ENCODE data around the gene ZNF69. TPM values are rescaled to one million over a fixed set of nuclear protein-coding genes. Genes with fewer than 3 reads are reported as not detected.

The ZNF69 gene
- total RNA-seq, 2 donors from 2014 or later: 1.5 to 1.9 TPM

Other genes with a start within 250 kb of the ZNF69 start
- 1 to 10 TPM; 1.9 to 2.8 TPM for gene ZNF823, start 148.8 kb upstream of the ZNF69 start, total RNA-seq
- 1 to 10 TPM; 4.5 to 5.1 TPM for gene ZNF441, start 120.8 kb upstream of the ZNF69 start, total RNA-seq
- under 1 TPM; 0.50 to 0.52 TPM for gene ZNF491, start 89.3 kb upstream of the ZNF69 start, total RNA-seq
- gene ZNF440, start 73.5 kb upstream of the ZNF69 start, total RNA-seq: 1 to 10 TPM; 8.7 to 9.0 TPM
- 10 to 100 TPM in 1 of 2 donors, 1 to 10 TPM in 1; 4.3 to 16.5 TPM for gene ZNF439, start 39.1 kb upstream of the ZNF69 start, total RNA-seq
- 10 to 100 TPM; 12.0 to 12.2 TPM for gene ZNF700, start 37.3 kb downstream of the ZNF69 start, total RNA-seq
- gene ZNF763, start 77.3 kb downstream of the ZNF69 start, total RNA-seq: 1 to 10 TPM in 1 of 2 donors, under 1 TPM in 1; 0.64 to 1.3 TPM
- gene ZNF433, start 147.9 kb downstream of the ZNF69 start, total RNA-seq: under 1 TPM in 1 of 2 donors, not detected in 1; 0.85 TPM
- gene ZNF878, start 165.2 kb downstream of the ZNF69 start, total RNA-seq: under 1 TPM in 1 of 2 donors, not detected in 1; 0.74 TPM
- gene ZNF844, start 176.9 kb downstream of the ZNF69 start, total RNA-seq: 1 to 10 TPM; 1.8 to 3.1 TPM